Activated CD4-positive, alpha-beta memory T cell treated with anti-CD3 and anti-CD28 coated beads, Interleukin-2, amount 10 ng/mL, durations not matched to agents 7 days and 5 days (primary cell): Measurements from ENCODE around the gene SMCO3. TPM values are rescaled to one million over a fixed set of nuclear protein-coding genes. Genes with fewer than 3 reads are reported as not detected.
A peak's percentile ranks its signal among the peaks of the same experiment; 100 is the strongest.

Source experiments
- CTCF ChIA-PET: fragments of 350-600 bp; sonication (Branson Sonifier 250); formaldehyde crosslinking; loops from one replicate; lab custom pipeline; 2021; ENCODE audit warnings: antibody characterized with exemption, inconsistent platforms; lab: Charles Lee
- POLR2A ChIA-PET: fragments of 350-600 bp; sonication (Branson Sonifier 250); formaldehyde crosslinking; loops from one replicate; lab custom pipeline; 2021; ENCODE audit warnings: antibody characterized with exemption; lab: Charles Lee
- DNase-seq: peaks from one replicate; pipeline ENCODE4 v3.0.0-alpha.2; 2020
- H3K27ac Mint-ChIP-seq: one replicate; pipeline ENCODE4 v1.8.0; 2021; ENCODE audit warnings: mild to moderate bottlenecking, mixed read lengths
- H3K27me3 Mint-ChIP-seq: one replicate; pipeline ENCODE4 v1.8.0; 2021; ENCODE audit warnings: mixed read lengths
- H3K36me3 Mint-ChIP-seq: one replicate; pipeline ENCODE4 v1.8.0; 2021; ENCODE audit warnings: low read depth, mixed read lengths
- H3K4me1 Mint-ChIP-seq: one replicate; pipeline ENCODE4 v1.8.0; 2021; ENCODE audit warnings: mixed read lengths
- H3K4me3 Mint-ChIP-seq: one replicate; pipeline ENCODE4 v1.8.0; 2021; ENCODE audit warnings: mild to moderate bottlenecking, mixed read lengths
- H3K9me3 Mint-ChIP-seq: one replicate; pipeline ENCODE4 v1.8.0; 2021; ENCODE audit warnings: mixed read lengths
- total RNA-seq, 2 experiments: library from RNA; stranded (reverse); gene quantifications; one replicate each; pipeline ENCODE4 v1.2.3, GENCODE V29; 2021

The SMCO3 gene
- total RNA-seq, 2 experiments from 2014 or later: not detected

DNA sequence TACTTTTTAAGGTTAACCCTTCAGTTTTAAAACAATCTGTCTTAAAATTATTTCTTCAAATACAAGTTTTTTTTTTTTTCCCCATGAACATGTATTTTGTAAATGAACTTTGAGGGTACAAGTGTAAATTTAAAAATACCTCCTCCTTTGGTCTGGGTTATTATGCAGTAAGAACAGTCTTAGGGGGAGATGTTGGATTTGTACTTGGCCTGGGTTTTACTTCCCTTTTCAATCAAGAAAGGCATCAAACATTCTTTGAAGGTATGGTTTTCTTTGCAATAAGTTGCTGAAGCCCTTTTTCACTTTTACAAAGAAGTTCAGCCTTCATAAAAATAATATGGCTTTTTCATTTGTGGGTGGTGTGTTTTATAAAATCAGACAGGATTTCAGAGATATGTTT is 31.2 kb downstream of the SMCO3 start:
- Mint-ChIP-seq H3K27me3 (peaks cover 3% of the 10 kb centered on the region), H3K4me1 (peaks cover 10% of the 10 kb centered on the region), H3K9me3 (no peaks in the 10 kb centered on the region), H3K36me3 (peaks cover 30% of the 10 kb centered on the region), H3K27ac (no peak overlapping the region), H3K4me3 (no peak overlapping the region)
- POLR2A ChIA-PET: interaction anchor here (1.2 to 4.1 kb wide), 4 partner anchors 8 to 21 kb away, joined by 3 to 37 read pairs (median 14); partner anchors contain the start of genes C12orf60 and WBP11
- CTCF ChIA-PET: interaction anchor here (2.2 kb wide), 1 partner anchor 21 kb away, joined by 11 read pairs; the partner anchor contains the start of genes C12orf60 and WBP11
- DNase-seq: no peak

DNA sequence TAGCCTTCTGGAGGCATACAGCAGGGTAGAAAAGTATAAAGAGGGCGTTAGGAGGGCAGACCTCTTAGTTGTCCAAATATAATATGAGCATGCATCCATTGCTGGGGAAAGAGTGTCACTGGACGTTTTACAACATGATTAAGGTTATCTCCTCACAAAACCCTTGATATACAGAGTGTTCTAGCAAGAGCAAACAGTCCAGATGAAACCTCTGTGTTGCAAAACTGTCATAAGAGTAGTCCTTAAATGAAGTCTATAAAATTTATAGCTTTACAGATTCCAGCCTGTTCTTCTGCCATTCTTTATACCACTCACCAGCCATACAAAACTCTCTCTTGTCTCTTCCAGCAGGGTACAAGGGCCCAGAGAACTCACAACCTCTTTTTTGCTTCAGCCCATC is 32.4 kb downstream of the SMCO3 start:
- no peaks in the 10 kb centered on the region for H3K9me3 Mint-ChIP-seq
- H3K4me1 Mint-ChIP-seq: peaks cover 17% of the 10 kb centered on the region
- H3K27me3 Mint-ChIP-seq: peaks cover 3% of the 10 kb centered on the region
- ChIA-PET CTCF (interaction anchor here (0.8 to 2.2 kb wide), 3 partner anchors 11 to 22 kb away, joined by 3 to 11 read pairs (median 3); partner anchors contain the start of genes C12orf60 and WBP11), POLR2A (interaction anchor here (1.2 to 4.1 kb wide), 3 partner anchors 8 to 22 kb away, joined by 3 to 37 read pairs (median 6); partner anchors contain the start of genes C12orf60 and WBP11)
- DNase-seq: no peak
- peaks cover 20% of the 10 kb centered on the region for H3K36me3 Mint-ChIP-seq
- no peak overlapping the region for H3K27ac Mint-ChIP-seq
- no peak overlapping the region for H3K4me3 Mint-ChIP-seq

DNA sequence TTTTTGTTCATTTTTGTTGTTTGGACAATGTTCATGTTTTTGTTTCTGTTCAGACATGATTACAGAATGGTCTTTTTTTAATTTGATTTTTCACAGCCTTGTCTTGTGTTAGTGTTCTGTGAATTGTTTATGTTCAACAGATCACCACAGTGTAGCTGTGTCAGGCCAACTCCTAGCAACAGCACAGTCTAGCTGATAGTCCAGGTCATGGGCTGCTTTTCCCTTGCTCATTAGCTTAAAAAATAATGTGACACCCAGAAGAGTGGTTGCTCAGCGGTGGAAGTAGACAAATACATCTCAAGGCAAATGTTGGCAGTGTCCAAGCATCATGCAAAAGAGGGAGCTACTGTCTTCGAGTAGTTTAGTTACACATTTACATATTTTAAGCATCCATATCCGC is 33.1 kb downstream of the SMCO3 start:
- ChIA-PET POLR2A (interaction anchor here (0.7 to 4.1 kb wide), 3 partner anchors 10 to 23 kb away, joined by 3 to 37 read pairs (median 6); partner anchors contain the start of genes C12orf60 and WBP11), CTCF (interaction anchor here (0.9 kb wide), 1 partner anchor 11 kb away, joined by 3 read pairs; no protein-coding TSS in a partner anchor)
- Mint-ChIP-seq H3K4me1 (peaks cover 24% of the 10 kb centered on the region), H3K36me3 (peaks cover 16% of the 10 kb centered on the region), H3K9me3 (no peaks in the 10 kb centered on the region), H3K27ac (no peak overlapping the region), H3K4me3 (no peak overlapping the region), H3K27me3 (peaks cover 3% of the 10 kb centered on the region)
- no peak for DNase-seq

DNA sequence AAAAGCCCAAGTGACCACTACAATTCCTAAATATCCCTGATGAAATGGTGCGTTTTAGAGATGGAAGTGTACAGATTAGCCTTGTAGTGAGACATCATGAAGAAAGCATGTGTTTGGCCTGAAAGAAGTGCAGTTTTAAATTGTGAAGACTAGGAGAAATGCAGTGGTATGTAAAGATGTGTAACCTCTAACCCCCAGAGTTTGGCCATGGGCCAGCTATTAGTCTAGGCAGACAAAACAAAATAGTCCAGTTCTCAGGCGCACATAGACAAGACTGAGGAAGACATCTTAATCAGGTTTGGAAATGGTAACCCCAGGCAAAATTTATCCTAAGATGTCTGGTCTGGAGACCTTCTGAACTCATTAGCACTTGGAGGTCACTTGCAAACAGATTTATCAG is 34.1 kb downstream of the SMCO3 start:
- no peak for DNase-seq
- ChIA-PET POLR2A (interaction anchor here (1.5 to 3.2 kb wide), 2 partner anchors 9 to 23 kb away, joined by 10 to 12 read pairs; partner anchors contain the start of genes C12orf60 and WBP11), CTCF (no interaction called here)
- H3K27ac Mint-ChIP-seq: no peak overlapping the region
- H3K9me3 Mint-ChIP-seq: no peaks in the 10 kb centered on the region
- no peak overlapping the region for H3K4me3 Mint-ChIP-seq
- H3K4me1 Mint-ChIP-seq: peaks cover 31% of the 10 kb centered on the region
- peaks cover 21% of the 10 kb centered on the region for H3K36me3 Mint-ChIP-seq
- peaks cover 3% of the 10 kb centered on the region for H3K27me3 Mint-ChIP-seq

DNA sequence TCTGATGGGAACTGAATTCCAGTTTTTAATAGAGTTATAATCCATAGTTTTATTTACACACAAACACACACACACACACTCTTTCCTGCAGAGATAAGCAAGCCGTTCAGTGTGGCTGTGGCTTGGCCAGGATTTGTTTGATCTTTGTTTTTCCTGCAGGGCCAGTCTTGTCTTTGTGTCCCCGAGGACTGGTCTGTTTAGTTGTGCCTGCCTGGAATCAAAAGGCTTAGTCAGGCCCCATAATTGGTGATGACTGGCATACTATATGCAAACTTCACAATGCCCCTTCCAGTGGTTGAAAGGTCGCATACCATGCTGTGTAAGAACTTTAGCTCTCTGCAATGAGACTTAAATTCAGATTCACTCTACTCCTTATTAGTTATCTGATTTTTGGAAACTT is 36.7 kb downstream of the SMCO3 start:
- Mint-ChIP-seq H3K4me1 (peaks cover 44% of the 10 kb centered on the region), H3K4me3 (no peak overlapping the region), H3K36me3 (peaks cover 18% of the 10 kb centered on the region), H3K9me3 (no peaks in the 10 kb centered on the region), H3K27me3 (peaks cover 3% of the 10 kb centered on the region), H3K27ac (no peak overlapping the region)
- ChIA-PET CTCF (interaction anchor here (0.9 to 4.2 kb wide), 4 partner anchors 8 to 218 kb away, joined by 3 to 13 read pairs (median 7); no protein-coding TSS in a partner anchor), POLR2A (interaction anchor here (3.2 kb wide), 1 partner anchor 25 kb away, joined by 12 read pairs; the partner anchor contains the start of genes C12orf60 and WBP11)
- no peak for DNase-seq

DNA sequence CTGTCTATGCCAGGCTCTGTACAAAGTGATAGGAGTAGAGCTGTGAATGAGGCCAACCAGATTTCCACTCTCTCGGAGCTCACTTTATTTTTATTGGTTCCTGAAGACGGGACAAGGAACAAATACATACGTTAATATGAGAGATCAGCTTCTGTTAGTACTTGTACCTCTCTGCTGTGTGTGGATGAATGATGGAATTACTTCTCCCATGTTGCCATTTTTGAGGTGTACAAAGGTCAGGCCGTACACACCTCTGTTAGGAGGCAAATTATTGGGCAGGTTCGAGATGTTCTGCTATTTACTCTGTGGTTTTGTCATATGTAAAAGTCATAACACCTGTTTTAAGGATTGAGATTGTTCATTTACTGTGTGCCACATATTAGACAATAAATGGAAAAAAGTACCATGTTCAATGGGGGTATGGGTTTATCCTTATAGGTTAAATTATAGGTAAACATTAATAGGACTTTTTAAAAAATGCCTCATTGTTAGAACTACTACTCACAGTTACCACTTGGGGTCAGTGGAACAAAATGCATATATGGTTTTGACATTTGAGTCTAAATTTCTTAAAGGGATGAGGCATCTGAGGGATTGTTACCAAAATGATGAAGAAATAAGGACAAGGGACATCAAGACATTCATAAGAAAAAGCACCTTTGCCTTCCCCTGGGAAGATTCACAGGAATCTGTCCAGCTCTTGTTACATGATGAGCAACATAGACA is 37.6 kb downstream of the SMCO3 start:
- Mint-ChIP-seq H3K9me3 (no peaks in the 10 kb centered on the region), H3K27me3 (peaks cover 3% of the 10 kb centered on the region), H3K4me3 (peak overlapping the region; percentile 96), H3K4me1 (peaks cover 50% of the 10 kb centered on the region), H3K27ac (no peak overlapping the region), H3K36me3 (peaks cover 18% of the 10 kb centered on the region)
- no peak for DNase-seq
- ChIA-PET POLR2A (interaction anchor here (1.1 to 7.9 kb wide), 5 partner anchors 8 to 218 kb away, joined by 3 to 123 read pairs (median 23); partner anchors contain the start of genes ARHGDIB, C12orf60 and WBP11), CTCF (interaction anchor here (1.1 to 4.2 kb wide), 6 partner anchors 10 to 219 kb away, joined by 3 to 24 read pairs (median 7); partner anchors contain the start of genes C12orf60 and WBP11)

DNA sequence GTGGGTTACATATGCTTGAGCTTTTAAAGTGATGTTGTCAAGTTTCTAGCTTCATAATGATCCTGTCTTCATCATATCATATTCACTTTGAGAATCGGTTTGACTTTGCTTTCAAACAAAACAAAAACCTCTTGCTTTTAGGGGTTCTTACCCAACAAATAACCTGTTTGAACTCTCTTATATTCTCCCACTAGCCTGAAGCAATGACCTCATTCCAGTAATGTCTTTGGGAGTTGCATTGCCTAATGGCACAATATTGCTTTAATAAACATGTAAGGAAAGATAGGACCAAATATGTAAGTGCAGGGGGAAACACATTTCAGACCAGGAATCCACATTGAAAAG is 38.4 kb downstream of the SMCO3 start:
- peaks cover 45% of the 10 kb centered on the region for H3K4me1 Mint-ChIP-seq
- DNase-seq: no peak
- H3K36me3 Mint-ChIP-seq: peaks cover 21% of the 10 kb centered on the region
- H3K27me3 Mint-ChIP-seq: peaks cover 3% of the 10 kb centered on the region
- H3K4me3 Mint-ChIP-seq: peak overlapping the region; percentile 96
- H3K27ac Mint-ChIP-seq: peak overlapping the region; percentile 95
- ChIA-PET CTCF (interaction anchor here (1.1 to 4.2 kb wide), 10 partner anchors 8 to 446 kb away, joined by 3 to 24 read pairs (median 6); partner anchors contain the start of genes C12orf60, RERG and WBP11), POLR2A (interaction anchor here (0.8 to 7.9 kb wide), 17 partner anchors 9 to 410 kb away, joined by 3 to 123 read pairs (median 7); partner anchors contain the start of genes ARHGDIB, ATF7IP, C12orf60 and WBP11)
- no peaks in the 10 kb centered on the region for H3K9me3 Mint-ChIP-seq

DNA sequence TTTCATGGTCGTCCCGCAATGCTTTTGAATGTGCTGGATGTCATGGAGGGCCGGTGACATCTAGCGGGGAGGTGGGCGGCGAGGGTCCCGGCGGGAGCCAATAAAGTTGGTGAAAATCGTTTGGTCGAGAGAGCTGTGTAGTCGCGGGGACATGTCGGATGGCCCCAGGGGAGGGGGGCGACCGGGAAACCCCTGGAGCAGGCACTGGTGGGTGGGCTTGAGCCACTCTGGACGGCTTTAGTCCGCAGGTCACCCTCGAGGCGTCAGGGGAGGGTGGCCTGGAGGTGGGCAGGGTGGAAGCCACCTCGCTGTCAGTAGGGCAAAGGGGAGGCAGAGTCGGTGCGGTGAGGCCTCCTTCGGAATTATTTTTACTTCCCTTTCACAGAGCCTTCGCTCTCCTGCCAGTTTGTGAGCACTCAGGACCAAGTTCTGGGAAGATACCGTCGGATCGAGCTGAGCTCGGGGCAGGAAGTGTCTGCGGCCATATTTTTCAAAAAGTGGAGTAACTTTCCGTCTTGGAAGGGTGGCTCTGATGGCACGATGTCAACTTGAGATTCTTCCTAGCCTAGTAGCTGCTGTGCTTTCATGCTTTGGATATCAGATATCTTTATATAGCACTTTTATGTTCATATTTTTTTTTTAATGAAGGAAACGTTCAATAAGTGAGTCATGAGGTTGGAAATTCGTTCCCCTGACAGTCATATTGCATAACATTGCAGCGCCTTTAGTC is 38.9 kb downstream of the SMCO3 start:
- Mint-ChIP-seq H3K36me3 (peaks cover 27% of the 10 kb centered on the region), H3K4me3 (peak overlapping the region; percentile 96), H3K27ac (peak overlapping the region; percentile 95), H3K4me1 (peaks cover 41% of the 10 kb centered on the region), H3K9me3 (no peaks in the 10 kb centered on the region), H3K27me3 (peaks cover 3% of the 10 kb centered on the region)
- peak; percentile 41 for DNase-seq
- CTCF ChIA-PET: interaction anchor here (1.1 to 4.2 kb wide), 11 partner anchors 9 to 446 kb away, joined by 3 to 24 read pairs (median 5); partner anchors contain the start of genes ATF7IP, C12orf60, RERG and WBP11
- POLR2A ChIA-PET: interaction anchor here (0.6 to 7.9 kb wide), 26 partner anchors 9 to 757 kb away, joined by 3 to 123 read pairs (median 6); partner anchors contain the start of genes ARHGDIB, ATF7IP, C12orf60 and ERP27

DNA sequence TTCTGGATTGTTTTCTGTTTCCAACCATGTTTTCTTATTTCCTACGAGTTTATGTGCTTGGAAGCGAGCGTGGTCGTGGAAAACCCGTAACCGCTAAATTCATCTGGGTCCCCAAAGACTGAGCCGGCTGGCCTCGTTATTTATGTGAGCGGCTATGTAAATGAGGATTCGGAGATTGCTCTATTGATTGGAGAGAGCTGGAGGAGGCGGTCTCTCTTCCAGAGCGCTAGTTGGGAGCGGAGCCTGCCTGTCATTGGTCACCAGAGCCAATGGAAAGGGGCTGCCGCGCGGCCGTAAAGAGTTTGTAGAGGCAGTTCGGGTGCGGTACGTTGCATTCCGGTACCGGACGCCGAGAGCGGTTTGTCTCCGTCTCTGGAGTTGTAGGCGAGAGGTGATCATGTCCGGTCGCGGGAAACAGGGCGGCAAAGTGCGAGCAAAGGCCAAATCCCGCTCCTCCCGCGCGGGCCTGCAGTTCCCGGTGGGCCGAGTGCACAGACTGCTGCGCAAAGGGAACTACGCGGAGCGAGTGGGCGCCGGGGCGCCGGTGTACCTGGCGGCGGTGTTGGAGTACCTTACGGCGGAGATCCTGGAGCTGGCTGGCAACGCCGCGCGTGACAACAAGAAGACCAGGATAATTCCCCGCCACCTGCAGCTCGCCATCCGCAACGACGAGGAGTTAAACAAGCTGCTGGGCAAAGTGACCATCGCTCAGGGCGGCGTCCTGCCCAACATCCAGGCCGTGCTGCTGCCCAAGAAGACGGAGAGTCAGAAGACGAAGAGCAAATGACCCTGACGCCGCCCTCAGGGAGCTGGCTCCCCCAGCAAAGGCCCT is 39.7 kb downstream of the SMCO3 start:
- peaks cover 3% of the 10 kb centered on the region for H3K27me3 Mint-ChIP-seq
- no peaks in the 10 kb centered on the region for H3K9me3 Mint-ChIP-seq
- H3K27ac Mint-ChIP-seq: peak overlapping the region; percentile 95
- peak; percentile 95 for DNase-seq
- H3K4me3 Mint-ChIP-seq: peak overlapping the region; percentile 96
- H3K4me1 Mint-ChIP-seq: peaks cover 41% of the 10 kb centered on the region
- POLR2A ChIA-PET: interaction anchor here (0.6 to 7.9 kb wide), 35 partner anchors 8 to 788 kb away, joined by 3 to 123 read pairs (median 4); partner anchors contain the start of genes ARHGDIB, ATF7IP, C12orf60 and ERP27
- H3K36me3 Mint-ChIP-seq: peaks cover 34% of the 10 kb centered on the region
- CTCF ChIA-PET: interaction anchor here (1.0 to 3.2 kb wide), 6 partner anchors 12 to 447 kb away, joined by 3 to 24 read pairs (median 6); partner anchors contain the start of genes ATF7IP, C12orf60, RERG and WBP11

DNA sequence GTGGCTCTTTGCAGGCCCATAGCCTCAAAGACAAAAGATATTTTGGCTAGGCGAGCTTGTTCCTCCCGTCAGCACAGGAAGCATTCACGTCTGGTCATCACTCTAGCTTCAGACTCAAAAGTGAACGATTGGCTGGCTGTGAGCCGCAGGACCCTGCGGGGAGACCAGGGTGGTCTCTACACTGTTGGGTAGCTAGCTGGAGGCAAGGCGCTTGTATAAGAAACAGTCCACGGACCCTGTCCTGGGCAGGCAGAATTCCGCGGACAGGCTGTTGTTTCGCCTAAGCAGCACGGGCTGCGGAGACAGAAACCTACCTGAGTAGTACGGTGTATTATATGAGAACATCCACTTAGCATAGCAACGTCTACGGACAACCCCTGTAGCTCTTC is 40.3 kb downstream of the SMCO3 start:
- H3K4me1 Mint-ChIP-seq: peaks cover 45% of the 10 kb centered on the region
- no peaks in the 10 kb centered on the region for H3K9me3 Mint-ChIP-seq
- H3K27ac Mint-ChIP-seq: peak overlapping the region; percentile 95
- DNase-seq: no peak
- H3K36me3 Mint-ChIP-seq: peaks cover 41% of the 10 kb centered on the region
- peaks cover 3% of the 10 kb centered on the region for H3K27me3 Mint-ChIP-seq
- ChIA-PET POLR2A (interaction anchor here (0.6 to 7.9 kb wide), 25 partner anchors 8 to 788 kb away, joined by 3 to 123 read pairs (median 5); partner anchors contain the start of genes ARHGDIB, ATF7IP, C12orf60 and ERP27), CTCF (interaction anchor here (1.0 to 3.2 kb wide), 3 partner anchors 16 to 29 kb away, joined by 3 to 24 read pairs (median 4); partner anchors contain the start of genes C12orf60 and WBP11)
- peak overlapping the region; percentile 96 for H3K4me3 Mint-ChIP-seq

DNA sequence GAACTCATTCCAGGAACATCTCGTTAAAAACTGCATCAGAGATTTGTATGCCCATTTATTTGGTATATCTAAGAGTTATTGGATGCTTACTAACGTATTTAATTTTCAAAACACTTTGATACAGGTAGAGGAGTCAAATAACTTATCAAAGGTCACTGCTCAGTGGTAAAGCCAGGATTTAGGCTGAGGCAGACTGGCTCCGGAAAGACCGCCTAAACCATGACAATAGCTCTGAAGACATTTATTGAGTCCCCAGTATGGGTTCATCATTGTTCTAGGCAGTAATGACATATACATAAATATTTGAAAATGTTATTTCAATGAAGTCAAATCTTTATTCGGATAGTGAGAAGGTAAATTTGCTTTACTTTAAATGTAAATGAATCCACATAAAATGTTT is 41.0 kb downstream of the SMCO3 start:
- POLR2A ChIA-PET: interaction anchor here (0.7 to 7.9 kb wide), 15 partner anchors 11 to 407 kb away, joined by 3 to 123 read pairs (median 7); partner anchors contain the start of genes ARHGDIB, ATF7IP, C12orf60 and WBP11
- no peak for DNase-seq
- Mint-ChIP-seq H3K27ac (peak overlapping the region; percentile 52), H3K27me3 (no peaks in the 10 kb centered on the region), H3K9me3 (no peaks in the 10 kb centered on the region), H3K36me3 (peaks cover 47% of the 10 kb centered on the region), H3K4me3 (no peak overlapping the region), H3K4me1 (peaks cover 49% of the 10 kb centered on the region)
- CTCF ChIA-PET: interaction anchor here (1.0 to 1.1 kb wide), 2 partner anchors 17 to 27 kb away, joined by 3 to 4 read pairs; no protein-coding TSS in a partner anchor
